Measurements from ENCODE around the gene RGMA. TPM values are rescaled to one million over a fixed set of nuclear protein-coding genes. Genes with fewer than 3 reads are reported as not detected.

RGMA gene
- total and polyA plus RNA-seq, 2 donors (not counting 3 experiments of a cell fraction or from before 2014, with no cell fraction given) = 0.06 to 0.13 TPM

- TF ChIP-seq EZH2 (IDR thresholded peaks at IDR 0.05; ENCODE audit: borderline replicate concordance, low read depth, low read length, severe bottlenecking) (no peak), CTCF (IDR thresholded peaks at IDR 0.05; ENCODE audit: extremely low read depth in 1 of 2, insufficient read depth in 1 of 2, low read depth in 1 of 2, low read length in 2 of 2) (no peak), MAX (IDR thresholded peaks at IDR 0.05; ENCODE audit: insufficient read depth, insufficient read length) (no peak), MYC (IDR thresholded peaks at IDR 0.05; ENCODE audit: low read depth, low read length) (no peak), FOS (IDR thresholded peaks at IDR 0.05; ENCODE audit: borderline replicate concordance, insufficient read depth, low read length) (no peak), POLR2A (IDR thresholded peaks at IDR 0.05; ENCODE audit: low read depth, low read length) (no peak), GATA2 (IDR thresholded peaks at IDR 0.05; ENCODE audit: insufficient read depth, insufficient read length, low read depth, low read length) (no peak), JUN (IDR thresholded peaks at IDR 0.05; ENCODE audit: borderline replicate concordance, insufficient read depth, insufficient read length, low read depth) (no peak), POLR2AphosphoS5 (IDR thresholded peaks at IDR 0.05; ENCODE audit: insufficient read depth, low read depth, low read length) (no peak)
- dilution Hi-C loops (cut with MboI; ENCODE audit: extremely low pct_ligation_motif_present, low sequenced_read_pairs) (no loop called here), intact Hi-C loops (cut with micrococcal nuclease) (no loop called here)
- H3K4me3 ChIP-seq (replicated peaks in 1 of 3; ENCODE audit: insufficient read depth in 1 of 3, low read depth in 1 of 3, low read length in 3 of 3) = no peak overlapping the region
- no peak overlapping the region for H3K4me2 ChIP-seq (ENCODE audit: insufficient read depth, low read length)
- no peaks in the 10 kb centered on the region for H3K9me1 ChIP-seq (replicated peaks; ENCODE audit: control insufficient read depth, extremely low read depth, insufficient read depth, low read length)
- no peaks in the 10 kb centered on the region for H3K4me1 ChIP-seq (ENCODE audit: control insufficient read depth, extremely low read depth, insufficient read depth, low read length)
- CTCF ChIA-PET = interaction anchor here (0.6 kb wide), 1 partner anchor 21 kb away, joined by 3 read pairs; no protein-coding TSS in a partner anchor
- no peak overlapping the region for H3K9ac ChIP-seq (replicated peaks; ENCODE audit: extremely low read depth, insufficient read depth, low read length)
- no peak for DNase-seq (ENCODE audit: low read depth, low spot score)
- no peak for FAIRE-seq
- H3K9me3 ChIP-seq (replicated peaks; ENCODE audit: control insufficient read depth, insufficient read depth, low read length) = no peaks in the 10 kb centered on the region
- no peak overlapping the region for H2AFZ ChIP-seq (ENCODE audit: low read depth, low read length)
- no peaks in the 10 kb centered on the region for H4K20me1 ChIP-seq (replicated peaks; ENCODE audit: control insufficient read depth, extremely low read depth, insufficient read depth, low read length)
- no peaks in the 10 kb centered on the region for H3K79me2 ChIP-seq (ENCODE audit: control insufficient read depth, insufficient read depth, low read length)
- BruUV-seq (replicated peaks) = no TSS peak
- POLR2A ChIA-PET = no interaction called here
- H3K36me3 ChIP-seq (ENCODE audit: control insufficient read depth in 2 of 2, extremely low read depth in 1 of 2, insufficient read depth in 2 of 2, low read length in 2 of 2) = no peaks in the 10 kb centered on the region
- H3K27me3 ChIP-seq (ENCODE audit: control insufficient read depth in 2 of 2, insufficient read depth in 2 of 2, low read length in 2 of 2) = no peaks in the 10 kb centered on the region
- no peak overlapping the region for H3K27ac ChIP-seq (ENCODE audit: insufficient read depth, low read depth, low read length)
These were observed 37.5 kb downstream of the RGMA start for GRCh38 chr15:93051236-93052089.
